ENCODE data around the gene RPS6KA2.

DNA sequence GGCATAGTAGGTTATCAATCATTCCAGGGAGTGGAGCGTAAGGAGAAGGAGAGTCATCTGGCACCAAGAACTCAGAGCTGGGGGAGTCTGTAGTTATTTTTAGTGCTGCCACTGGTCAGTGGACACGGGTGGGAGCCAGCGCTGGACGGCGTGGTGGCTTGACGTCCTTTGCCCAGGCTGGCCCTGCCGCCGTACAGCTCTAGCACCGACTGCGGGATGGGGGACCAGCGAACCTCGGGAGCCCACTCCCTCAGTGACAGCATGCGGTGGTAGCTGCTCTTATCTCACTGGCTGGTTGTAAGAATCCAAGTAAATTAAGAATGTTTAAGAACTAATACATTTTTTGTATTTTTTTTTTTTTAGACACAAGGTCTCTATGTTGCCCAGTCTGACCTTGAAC is 32.5 kb upstream of the RPS6KA2 start:
- TF ChIP-seq CTCF (IDR thresholded peaks at IDR 0.05) (no peak), POLR2A (IDR thresholded peaks at IDR 0.05) (no peak)
